ENCODE results near the gene MED7.

The MED7 gene

DNA sequence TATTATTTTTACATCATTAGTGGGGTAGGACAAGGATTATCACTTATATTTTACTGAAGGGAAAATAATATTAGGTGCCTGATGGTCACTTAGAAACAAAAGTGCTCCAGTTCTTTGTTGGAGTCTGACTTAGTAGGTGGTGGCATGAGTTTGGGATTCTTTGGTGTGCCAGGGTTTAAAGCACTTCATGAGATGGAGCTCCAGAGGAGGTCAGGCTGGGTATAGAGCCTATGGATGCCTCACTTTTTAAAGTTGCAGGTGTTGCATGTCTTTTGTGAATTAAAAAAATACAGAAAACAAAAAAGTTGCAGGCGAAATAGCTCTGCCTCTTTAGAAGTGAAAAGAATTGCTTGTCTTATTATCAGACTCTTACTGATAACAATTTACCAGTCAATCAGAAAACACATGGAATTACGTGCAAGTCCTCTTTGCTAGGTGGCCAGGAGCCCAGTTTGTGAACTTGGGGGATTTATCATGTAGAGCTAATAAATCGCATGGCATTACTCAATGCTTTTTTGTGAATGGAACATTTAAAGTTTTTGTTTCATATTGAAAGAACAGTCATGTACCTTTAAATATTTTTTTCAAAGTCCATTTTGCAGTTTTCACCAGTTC, 39.6 kb upstream of the MED7 start:
- Histone ChIP-seq H3K4me1 (ENCODE audit: control insufficient read depth, insufficient read depth, low read length) (no peaks in the 10 kb centered on the region), H3K4me3 (ENCODE audit: low read depth, low read length) (no peak overlapping the region), H3K27ac (ENCODE audit: extremely low read depth, low read depth, low read length) (no peak overlapping the region), H3K9me3 (ENCODE audit: control insufficient read depth, insufficient read depth, low read depth, low read length) (no peaks in the 10 kb centered on the region), H3K36me3 (ENCODE audit: control insufficient read depth in 2 of 2, insufficient read depth in 1 of 2, low read length in 2 of 2) (no peaks in the 10 kb centered on the region)
- ChIA-PET CTCF (no interaction called here), POLR2A (no interaction called here)
- TF ChIP-seq ZIC2 (tag by site-specific recombination; IDR thresholded peaks at IDR 0.05), result no peak
- TF ChIP-seq TRIM28 (IDR thresholded peaks at IDR 0.05; ENCODE audit: borderline replicate concordance, low read length), result no peak
- TF ChIP-seq ZNF112 (tag by site-specific recombination; IDR thresholded peaks at IDR 0.05), result no peak
- TF ChIP-seq ZNF629 (tag by site-specific recombination; IDR thresholded peaks at IDR 0.05), result no peak
- no peak for TF ChIP-seq ZNF677 (tag by site-specific recombination; IDR thresholded peaks at IDR 0.05)
- TF ChIP-seq YY2 (tag by site-specific recombination; IDR thresholded peaks at IDR 0.05), result no peak
- no peak for TF ChIP-seq ZBTB21 (tag by site-specific recombination; IDR thresholded peaks at IDR 0.05)
- no peak for TF ChIP-seq ZNF324 (tag by site-specific recombination; IDR thresholded peaks at IDR 0.05)
- TF ChIP-seq OSR2 (tag by site-specific recombination; IDR thresholded peaks at IDR 0.05), result no peak
- TF ChIP-seq, protein P1, sequence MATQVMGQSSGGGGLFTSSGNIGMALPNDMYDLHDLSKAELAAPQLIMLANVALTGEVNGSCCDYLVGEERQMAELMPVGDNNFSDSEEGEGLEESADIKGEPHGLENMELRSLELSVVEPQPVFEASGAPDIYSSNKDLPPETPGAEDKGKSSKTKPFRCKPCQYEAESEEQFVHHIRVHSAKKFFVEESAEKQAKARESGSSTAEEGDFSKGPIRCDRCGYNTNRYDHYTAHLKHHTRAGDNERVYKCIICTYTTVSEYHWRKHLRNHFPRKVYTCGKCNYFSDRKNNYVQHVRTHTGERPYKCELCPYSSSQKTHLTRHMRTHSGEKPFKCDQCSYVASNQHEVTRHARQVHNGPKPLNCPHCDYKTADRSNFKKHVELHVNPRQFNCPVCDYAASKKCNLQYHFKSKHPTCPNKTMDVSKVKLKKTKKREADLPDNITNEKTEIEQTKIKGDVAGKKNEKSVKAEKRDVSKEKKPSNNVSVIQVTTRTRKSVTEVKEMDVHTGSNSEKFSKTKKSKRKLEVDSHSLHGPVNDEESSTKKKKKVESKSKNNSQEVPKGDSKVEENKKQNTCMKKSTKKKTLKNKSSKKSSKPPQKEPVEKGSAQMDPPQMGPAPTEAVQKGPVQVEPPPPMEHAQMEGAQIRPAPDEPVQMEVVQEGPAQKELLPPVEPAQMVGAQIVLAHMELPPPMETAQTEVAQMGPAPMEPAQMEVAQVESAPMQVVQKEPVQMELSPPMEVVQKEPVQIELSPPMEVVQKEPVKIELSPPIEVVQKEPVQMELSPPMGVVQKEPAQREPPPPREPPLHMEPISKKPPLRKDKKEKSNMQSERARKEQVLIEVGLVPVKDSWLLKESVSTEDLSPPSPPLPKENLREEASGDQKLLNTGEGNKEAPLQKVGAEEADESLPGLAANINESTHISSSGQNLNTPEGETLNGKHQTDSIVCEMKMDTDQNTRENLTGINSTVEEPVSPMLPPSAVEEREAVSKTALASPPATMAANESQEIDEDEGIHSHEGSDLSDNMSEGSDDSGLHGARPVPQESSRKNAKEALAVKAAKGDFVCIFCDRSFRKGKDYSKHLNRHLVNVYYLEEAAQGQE (tag by site-specific recombination; IDR thresholded peaks at IDR 0.05), result no peak
- TF ChIP-seq, protein P2, sequence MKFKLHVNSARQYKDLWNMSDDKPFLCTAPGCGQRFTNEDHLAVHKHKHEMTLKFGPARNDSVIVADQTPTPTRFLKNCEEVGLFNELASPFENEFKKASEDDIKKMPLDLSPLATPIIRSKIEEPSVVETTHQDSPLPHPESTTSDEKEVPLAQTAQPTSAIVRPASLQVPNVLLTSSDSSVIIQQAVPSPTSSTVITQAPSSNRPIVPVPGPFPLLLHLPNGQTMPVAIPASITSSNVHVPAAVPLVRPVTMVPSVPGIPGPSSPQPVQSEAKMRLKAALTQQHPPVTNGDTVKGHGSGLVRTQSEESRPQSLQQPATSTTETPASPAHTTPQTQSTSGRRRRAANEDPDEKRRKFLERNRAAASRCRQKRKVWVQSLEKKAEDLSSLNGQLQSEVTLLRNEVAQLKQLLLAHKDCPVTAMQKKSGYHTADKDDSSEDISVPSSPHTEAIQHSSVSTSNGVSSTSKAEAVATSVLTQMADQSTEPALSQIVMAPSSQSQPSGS (tag by site-specific recombination; IDR thresholded peaks at IDR 0.05; ENCODE audit: low read depth), result no peak
- no peak for TF ChIP-seq ZBTB48 (tag by site-specific recombination; IDR thresholded peaks at IDR 0.05)
- TF ChIP-seq, protein P3, sequence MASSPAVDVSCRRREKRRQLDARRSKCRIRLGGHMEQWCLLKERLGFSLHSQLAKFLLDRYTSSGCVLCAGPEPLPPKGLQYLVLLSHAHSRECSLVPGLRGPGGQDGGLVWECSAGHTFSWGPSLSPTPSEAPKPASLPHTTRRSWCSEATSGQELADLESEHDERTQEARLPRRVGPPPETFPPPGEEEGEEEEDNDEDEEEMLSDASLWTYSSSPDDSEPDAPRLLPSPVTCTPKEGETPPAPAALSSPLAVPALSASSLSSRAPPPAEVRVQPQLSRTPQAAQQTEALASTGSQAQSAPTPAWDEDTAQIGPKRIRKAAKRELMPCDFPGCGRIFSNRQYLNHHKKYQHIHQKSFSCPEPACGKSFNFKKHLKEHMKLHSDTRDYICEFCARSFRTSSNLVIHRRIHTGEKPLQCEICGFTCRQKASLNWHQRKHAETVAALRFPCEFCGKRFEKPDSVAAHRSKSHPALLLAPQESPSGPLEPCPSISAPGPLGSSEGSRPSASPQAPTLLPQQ (tag by site-specific recombination; IDR thresholded peaks at IDR 0.05), result no peak
- TF ChIP-seq BCL11A (tag by site-specific recombination; IDR thresholded peaks at IDR 0.05; ENCODE audit: low read depth), result no peak
- TF ChIP-seq ZNF707 (tag by site-specific recombination; IDR thresholded peaks at IDR 0.05), result no peak

DNA sequence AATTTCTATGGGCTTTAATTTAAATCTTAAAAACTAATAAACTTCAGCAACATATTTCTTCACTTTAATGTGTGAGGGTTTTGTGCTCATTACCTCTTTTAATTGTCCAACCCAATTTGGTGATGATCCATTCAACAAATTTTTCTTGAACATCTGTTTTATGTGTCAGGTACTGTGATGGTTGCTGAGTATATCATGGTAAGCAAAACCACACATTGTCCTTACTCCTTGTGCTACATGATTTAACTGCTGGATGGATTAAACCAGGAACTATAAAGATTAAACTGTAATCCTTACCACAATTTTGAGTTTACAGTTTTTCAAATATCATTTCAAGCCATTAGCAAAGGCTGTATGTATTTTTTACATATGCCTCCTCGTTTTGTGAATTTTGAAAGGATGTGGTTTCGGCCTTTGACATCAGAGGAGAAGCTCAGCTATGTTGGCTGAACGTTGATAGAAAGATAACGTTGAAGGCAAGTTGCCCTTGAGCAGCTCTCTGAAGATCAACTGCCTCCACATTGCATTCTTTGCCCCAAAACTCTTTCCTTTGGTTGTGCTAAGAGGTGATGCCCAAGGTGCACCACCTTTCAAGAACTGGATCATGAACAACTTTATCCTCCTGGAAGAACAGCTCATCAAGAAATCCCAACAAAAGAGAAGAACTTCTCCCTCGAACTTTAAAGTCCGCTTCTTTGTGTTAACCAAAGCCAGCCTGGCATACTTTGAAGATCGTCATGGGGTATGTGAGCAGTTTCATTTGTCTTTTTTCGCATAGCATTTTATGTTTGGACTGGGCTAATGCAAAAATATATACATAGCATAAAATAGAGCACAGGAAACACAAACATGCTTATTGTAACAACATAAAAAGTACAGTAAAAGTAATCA, 38.0 kb upstream of the MED7 start, which contains the start of gene ITK:
TSS of gene ITK (plus strand) at position 467 of the 891 bp plus-strand sequence. CDS start at position 605, 138 bp downstream.
- no peak within 1 kb of the TSS for H3K4me3 ChIP-seq (ENCODE audit: low read depth, low read length)
- ChIA-PET CTCF (interaction anchor here (0.8 kb wide), 1 partner anchor 37 kb away, joined by 4 read pairs; no protein-coding TSS in a partner anchor), POLR2A (no interaction called here)
- H3K4me1 ChIP-seq (ENCODE audit: control insufficient read depth, insufficient read depth, low read length), result no peaks in the 10 kb centered on the region
- no peak within 1 kb of the TSS for H3K27ac ChIP-seq (ENCODE audit: extremely low read depth, low read depth, low read length)
- TF ChIP-seq ZNF791 (tag by site-specific recombination; IDR thresholded peaks at IDR 0.05), result no peak
- no peak for TF ChIP-seq ZNF341 (tag by site-specific recombination; IDR thresholded peaks at IDR 0.05; ENCODE audit: low read depth)
- no peak for TF ChIP-seq ZNF621 (tag by site-specific recombination; IDR thresholded peaks at IDR 0.05)
- no peak for TF ChIP-seq ZNF658 (tag by site-specific recombination; IDR thresholded peaks at IDR 0.05)
- no peak for TF ChIP-seq ZNF239 (tag by site-specific recombination; IDR thresholded peaks at IDR 0.05)
- TF ChIP-seq SALL2 (tag by site-specific recombination; IDR thresholded peaks at IDR 0.05; ENCODE audit: borderline replicate concordance), result no peak
- no peak for TF ChIP-seq SP2 (tag by site-specific recombination; IDR thresholded peaks at IDR 0.05)
- H3K9me3 ChIP-seq (ENCODE audit: control insufficient read depth, insufficient read depth, low read depth, low read length), result no peaks in the 10 kb centered on the region
- H3K36me3 ChIP-seq (ENCODE audit: control insufficient read depth in 2 of 2, insufficient read depth in 1 of 2, low read length in 2 of 2), result no peaks in the 10 kb centered on the region
